GM18520 (cell line): ENCODE data around the gene NOG.

ENCODE experiments used
- ATAC-seq: cut with Tn5 transposase; IDR thresholded peaks from one replicate; pipeline ENCODE4 v1.9.1; 2021; ENCODE audit not compliant: unreplicated experiment

The NOG gene

GRCh38 chr17:56596691-56597494, 3.4 kb downstream of the NOG start:
- ATAC-seq: no peak

GRCh38 chr17:56597495-56597990, 4.0 kb downstream of the NOG start:
- no peak for ATAC-seq

GRCh38 chr17:56598466-56598865, 5.0 kb downstream of the NOG start:
- no peak for ATAC-seq

GRCh38 chr17:56599088-56599487, 5.6 kb downstream of the NOG start:
- ATAC-seq: no peak

- no peak for ATAC-seq
These were observed 6.1 kb downstream of the NOG start for GRCh38 chr17:56599566-56599965.

GRCh38 chr17:56600256-56600655, 6.8 kb downstream of the NOG start:
- ATAC-seq: no peak

- ATAC-seq: no peak
These were observed 8.1 kb downstream of the NOG start for GRCh38 chr17:56601591-56601990.

GRCh38 chr17:56602292-56603130, 9.0 kb downstream of the NOG start:
- ATAC-seq: no peak

GRCh38 chr17:56603486-56604238, 10.2 kb downstream of the NOG start:
- ATAC-seq: no peak

GRCh38 chr17:56604691-56605290, 11.3 kb downstream of the NOG start:
- ATAC-seq: no peak

GRCh38 chr17:56608944-56609343, 15.4 kb downstream of the NOG start:
- ATAC-seq: no peak

GRCh38 chr17:56610321-56610720, 16.8 kb downstream of the NOG start:
- no peak for ATAC-seq

GRCh38 chr17:56613131-56613530, 19.6 kb downstream of the NOG start:
- ATAC-seq: no peak

- ATAC-seq: no peak
These were observed 21.0 kb downstream of the NOG start for GRCh38 chr17:56614522-56614921.

GRCh38 chr17:56616239-56616638, 22.7 kb downstream of the NOG start:
- ATAC-seq: no peak

GRCh38 chr17:56623383-56623782, 29.9 kb downstream of the NOG start:
- no peak for ATAC-seq

- no peak for ATAC-seq
These were observed 30.8 kb downstream of the NOG start for GRCh38 chr17:56624309-56624708.

GRCh38 chr17:56624912-56625311, 31.4 kb downstream of the NOG start:
- no peak for ATAC-seq

- ATAC-seq: no peak
These were observed 36.1 kb downstream of the NOG start for GRCh38 chr17:56629531-56630075.

- no peak for ATAC-seq
These were observed 36.7 kb downstream of the NOG start for GRCh38 chr17:56630202-56630601.

- no peak for ATAC-seq
These were observed 40.2 kb downstream of the NOG start for GRCh38 chr17:56633681-56634080.
